Measurements from ENCODE around the gene IMMP2L.

IMMP2L gene

GRCh38 chr7:111556977-111557376, 5.3 kb downstream of the IMMP2L start:
- no peak for DNase-seq

GRCh38 chr7:111554086-111554485, 8.2 kb downstream of the IMMP2L start:
- DNase-seq, result no peak

GRCh38 chr7:111541067-111541466, 21.2 kb downstream of the IMMP2L start:
- peak; percentile 12 for DNase-seq

- no peak for DNase-seq
These were observed 22.0 kb downstream of the IMMP2L start for GRCh38 chr7:111540199-111540815.

- DNase-seq, result no peak
These were observed 25.2 kb downstream of the IMMP2L start for GRCh38 chr7:111537134-111537533.

GRCh38 chr7:111535142-111535870, 27.0 kb downstream of the IMMP2L start:
- DNase-seq, result peak; percentile 15

- DNase-seq, result no peak
These were observed 29.7 kb downstream of the IMMP2L start for GRCh38 chr7:111532625-111533024.

GRCh38 chr7:111531993-111532392, 30.3 kb downstream of the IMMP2L start:
- peak; percentile 81 for DNase-seq

- no peak for DNase-seq
These were observed 32.0 kb downstream of the IMMP2L start for GRCh38 chr7:111530356-111530668.

- no peak for DNase-seq
These were observed 32.6 kb downstream of the IMMP2L start for GRCh38 chr7:111529507-111530355.

- DNase-seq, result no peak
These were observed 34.0 kb downstream of the IMMP2L start for GRCh38 chr7:111528331-111528730.

GRCh38 chr7:111527545-111527944, 34.7 kb downstream of the IMMP2L start:
- no peak for DNase-seq

GRCh38 chr7:111525100-111525499, 37.2 kb downstream of the IMMP2L start:
- no peak for DNase-seq

- no peak for DNase-seq
These were observed 40.6 kb downstream of the IMMP2L start for GRCh38 chr7:111521660-111522059.

- DNase-seq, result no peak
These were observed 44.0 kb downstream of the IMMP2L start for GRCh38 chr7:111518264-111518663.

GRCh38 chr7:111517549-111517951, 44.7 kb downstream of the IMMP2L start:
- no peak for DNase-seq

- DNase-seq, result no peak
These were observed 45.7 kb downstream of the IMMP2L start for GRCh38 chr7:111516612-111517011.

- DNase-seq, result no peak
These were observed 48.7 kb downstream of the IMMP2L start for GRCh38 chr7:111513566-111513965.

GRCh38 chr7:111511845-111512244, 50.4 kb downstream of the IMMP2L start:
- no peak for DNase-seq

GRCh38 chr7:111510584-111511378, 51.5 kb downstream of the IMMP2L start:
- no peak for DNase-seq

GRCh38 chr7:111510062-111510461, 52.2 kb downstream of the IMMP2L start:
- no peak for DNase-seq

GRCh38 chr7:111509288-111509687, 53.0 kb downstream of the IMMP2L start:
- DNase-seq, result no peak

GRCh38 chr7:111508387-111508786, 53.9 kb downstream of the IMMP2L start:
- no peak for DNase-seq

All from inflammatory macrophage treated with lipopolysaccharide for 4 hours (primary cell).